ENCODE results near the gene PRG2. TPM values are rescaled to one million over a fixed set of nuclear protein-coding genes. Genes with fewer than 3 reads are reported as not detected.
"Not testable (repeated sequence)": the region's sequence is repeated elsewhere in the genome, so short reads cannot be mapped to it uniquely, and the experiment has no call there.

Gene PRG2
- total and polyA plus RNA-seq, 10 donors = 1.4 to 10.5 (median 3.7) TPM; not detected in 1

GRCh38 chr11:57340039-57340615 lies 50.3 kb downstream of the PRG2 start:
- intact Hi-C loops (cut with DNase I; ENCODE audit: low total_unique reads) = loop anchor here (10.0 kb wide), 1 partner anchor 305 kb away; the partner anchor contains the start of gene YPEL4
- Histone ChIP-seq H3K4me1 (peaks cover 0 to 13% (median 9%) of the 10 kb centered on the region in 6 donors), H3K27ac (no peak overlapping the region), H3K27me3 (replicated peaks in 1 of 7) (no peaks in the 10 kb centered on the region), H3K4me3 (no peak overlapping the region), H3K36me3 (no peaks in the 10 kb centered on the region), H3K9me3 (no peaks in the 10 kb centered on the region)
- DNase-seq = peak; percentile 59
- TF ChIP-seq POLR2A (IDR thresholded peaks at IDR 0.05) = no peak
- TF ChIP-seq POLR2AphosphoS5 (IDR thresholded peaks at IDR 0.05) = no peak
- no peak for TF ChIP-seq CTCF (IDR thresholded peaks at IDR 0.05 in 8 of 11, conservative IDR thresholded peaks at IDR 0.05 in 3 of 11)
- 54 to 58% (median 55%) methylated on average over 11 to 12 of the region's 12 CpGs for WGBS, 5 donors

- Histone ChIP-seq H3K36me3 (peaks cover 0 to 2% (median 0%) of the 10 kb centered on the region in 6 donors), H3K27me3 (replicated peaks in 1 of 7) (no peaks in the 10 kb centered on the region), H3K27ac (no peak overlapping the region), H3K9me3 (no peaks in the 10 kb centered on the region), H3K4me3 (no peak overlapping the region), H3K4me1 (peaks cover 0 to 21% (median 17%) of the 10 kb centered on the region in 6 donors)
- intact Hi-C loops (cut with DNase I; ENCODE audit: low total_unique reads) = no loop called here
- WGBS, 5 donors = 70 to 88% (median 75%) methylated on average over 5 of the region's 5 CpGs
- TF ChIP-seq CTCF (IDR thresholded peaks at IDR 0.05 in 8 of 11, conservative IDR thresholded peaks at IDR 0.05 in 3 of 11) (no peak), POLR2AphosphoS5 (IDR thresholded peaks at IDR 0.05) (no peak), POLR2A (IDR thresholded peaks at IDR 0.05) (no peak)
- peak; percentile 56 for DNase-seq
Measured at GRCh38 chr11:57339328-57339727, 51.1 kb downstream of the PRG2 start.

GRCh38 chr11:57338142-57338541 lies 52.3 kb downstream of the PRG2 start, which contains the start of gene P2RX3:
Gene P2RX3 (plus strand): TSS chr11:57338352. CDS start chr11:57338551, 199 bp downstream.
- Histone ChIP-seq H3K27ac (no peak within 1 kb of the TSS), H3K4me3 (no peak within 1 kb of the TSS)

GRCh38 chr11:57336856-57337255 lies 53.6 kb downstream of the PRG2 start:
- peaks cover 0 to 26% (median 15%) of the 10 kb centered on the region in 6 donors for H3K36me3 ChIP-seq
- H3K27ac ChIP-seq = peak overlapping the region in 4 of 8 donors; percentile 91 to 96 (median 94)
- H3K9me3 ChIP-seq; H3K27me3 ChIP-seq (replicated peaks in 1 of 7); intact Hi-C loops (cut with DNase I; ENCODE audit: low total_unique reads); H3K4me3 ChIP-seq: not testable (repeated sequence)
- peak; percentile 66 for DNase-seq
- WGBS, 5 donors = 88 to 98% (median 95%) methylated on average over 6 of the region's 6 CpGs
- H3K4me1 ChIP-seq = peaks cover 0 to 35% (median 22%) of the 10 kb centered on the region in 6 donors

More at GRCh38 chr11:57338142-57338541, 52.3 kb downstream of the PRG2 start, which contains the start of gene P2RX3:
- Histone ChIP-seq H3K27me3 (replicated peaks in 1 of 7) (no peaks in the 10 kb centered on the region), H3K9me3 (no peaks in the 10 kb centered on the region), H3K36me3 (peaks cover 0 to 14% (median 3%) of the 10 kb centered on the region in 6 donors), H3K4me1 (peaks cover 0 to 33% (median 22%) of the 10 kb centered on the region in 6 donors)
- 49 to 70% (median 63%) methylated on average over 3 to 4 of the region's 4 CpGs for WGBS, 5 donors
- intact Hi-C loops (cut with DNase I; ENCODE audit: low total_unique reads) = no loop called here
- DNase-seq = peak; percentile 71
- TF ChIP-seq POLR2AphosphoS5 (IDR thresholded peaks at IDR 0.05) = no peak
- no peak for TF ChIP-seq CTCF (IDR thresholded peaks at IDR 0.05 in 8 of 11, conservative IDR thresholded peaks at IDR 0.05 in 3 of 11)
- no peak for TF ChIP-seq POLR2A (IDR thresholded peaks at IDR 0.05)

Other genes with a start within 250 kb of the PRG2 start
- 1 to 10 TPM in 2 of 7 donors, under 1 TPM in 4, not detected in 1; 0.51 to 1.5 (median 0.62) TPM for gene LRRC55, start 208.7 kb downstream of the PRG2 start, total RNA-seq
- under 1 TPM; 0.03 to 0.19 (median 0.04) TPM for gene LRRC55, start 208.7 kb downstream of the PRG2 start, polyA plus RNA-seq
- gene APLNR, start 153.4 kb downstream of the PRG2 start, total RNA-seq = 100 to 1,000 TPM in 5 of 7 donors, 10 to 100 TPM in 2; 55.9 to 319 (median 155) TPM
- 10 to 100 TPM in 2 of 3 donors, 1 to 10 TPM in 1; 3.0 to 38.6 (median 10.8) TPM for gene APLNR, start 153.4 kb downstream of the PRG2 start, polyA plus RNA-seq
- 100 to 1,000 TPM in 1 of 7 donors, 10 to 100 TPM in 6; 30.5 to 126 (median 48.5) TPM for gene TNKS1BP1, start 65.7 kb downstream of the PRG2 start, total RNA-seq
- 10 to 100 TPM; 19.8 to 51.6 (median 21.7) TPM for gene TNKS1BP1, start 65.7 kb downstream of the PRG2 start, polyA plus RNA-seq
- 10 to 100 TPM; 41.9 to 67.1 (median 53.1) TPM for gene SSRP1, start 54.8 kb downstream of the PRG2 start, total RNA-seq
- 10 to 100 TPM; 35.5 to 52.0 (median 42.6) TPM for gene SSRP1, start 54.8 kb downstream of the PRG2 start, polyA plus RNA-seq
- gene P2RX3, start 52.3 kb downstream of the PRG2 start, total RNA-seq = not detected
- not detected for gene P2RX3, start 52.3 kb downstream of the PRG2 start, polyA plus RNA-seq
- 1 to 10 TPM in 5 of 7 donors, under 1 TPM in 1, not detected in 1; 0.58 to 5.1 (median 2.7) TPM for gene PRG3, start 9.5 kb downstream of the PRG2 start, total RNA-seq
- under 1 TPM; 0.36 to 0.83 (median 0.43) TPM for gene PRG3, start 9.5 kb downstream of the PRG2 start, polyA plus RNA-seq
- gene SLC43A3, start 36.5 kb upstream of the PRG2 start, total RNA-seq = 10 to 100 TPM; 29.9 to 72.5 (median 41.7) TPM
- 10 to 100 TPM; 15.2 to 29.1 (median 20.9) TPM for gene SLC43A3, start 36.5 kb upstream of the PRG2 start, polyA plus RNA-seq
- 1 to 10 TPM in 1 of 7 donors, under 1 TPM in 6; 0.37 to 2.0 (median 0.49) TPM for gene RTN4RL2, start 69.9 kb upstream of the PRG2 start, total RNA-seq
- gene RTN4RL2, start 69.9 kb upstream of the PRG2 start, polyA plus RNA-seq = under 1 TPM; 0.15 to 0.73 (median 0.29) TPM
- gene SLC43A1, start 125.1 kb upstream of the PRG2 start, total RNA-seq = 10 to 100 TPM in 5 of 7 donors, 1 to 10 TPM in 2; 7.0 to 16.1 (median 13.0) TPM
- 1 to 10 TPM; 6.2 to 8.4 (median 6.4) TPM for gene SLC43A1, start 125.1 kb upstream of the PRG2 start, polyA plus RNA-seq
- 10 to 100 TPM; 28.1 to 58.7 (median 39.0) TPM for gene TIMM10, start 140.1 kb upstream of the PRG2 start, total RNA-seq
- 10 to 100 TPM; 38.7 to 57.4 (median 56.1) TPM for gene TIMM10, start 140.1 kb upstream of the PRG2 start, polyA plus RNA-seq
- not detected for gene SMTNL1, start 146.9 kb upstream of the PRG2 start, total RNA-seq
- not detected for gene SMTNL1, start 146.9 kb upstream of the PRG2 start, polyA plus RNA-seq
- gene UBE2L6, start 177.0 kb upstream of the PRG2 start, total RNA-seq = 100 to 1,000 TPM in 5 of 7 donors, 10 to 100 TPM in 2; 74.2 to 137 (median 112) TPM
- 100 to 1,000 TPM in 1 of 3 donors, 10 to 100 TPM in 2; 46.8 to 135 (median 79.5) TPM for gene UBE2L6, start 177.0 kb upstream of the PRG2 start, polyA plus RNA-seq
- gene SERPING1, start 207.0 kb upstream of the PRG2 start, total RNA-seq = 100 to 1,000 TPM; 121 to 364 (median 255) TPM
- gene SERPING1, start 207.0 kb upstream of the PRG2 start, polyA plus RNA-seq = 100 to 1,000 TPM; 104 to 187 (median 161) TPM

All from spleen (tissue), 11 donors.